A549 (cell line): Measurements from ENCODE around the gene CENPU.

Source experiments
- BHLHE40 ChIP-seq: IDR thresholded peaks from 2 replicates; pipeline ENCODE4 v1.6.1; 2012; ENCODE audit warnings: low read depth, low read length, inconsistent platforms
- HOXA7 ChIP-seq: fragments of 250-450 bp; sonication (Bioruptor Pico); IDR thresholded peaks from 2 replicates; pipeline ENCODE4 v1.5.0; 2020; ENCODE audit warnings: mild to moderate bottlenecking, moderate library complexity
- MAX ChIP-seq: IDR thresholded peaks from 2 replicates; pipeline ENCODE4 v1.6.1; 2012
- NR3C1 ChIP-seq: fragments of >200 bp; sonication (Bioruptor Twin); formaldehyde crosslinking; IDR thresholded peaks from 3 replicates; pipeline ENCODE4 v1.6.1; 2017
- POLR2A ChIP-seq: IDR thresholded peaks from 2 replicates; pipeline ENCODE4 v1.6.1; 2012; ENCODE audit warnings: mild to moderate bottlenecking, low read length
- RCOR1 ChIP-seq: fragments of 150-350 bp; IDR thresholded peaks from 2 replicates; pipeline ENCODE4 v1.6.1; 2014; ENCODE audit warnings: antibody characterized with exemption, low read length, low read depth
- REST ChIP-seq: fragments of 200-600 bp; sonication (generic); IDR thresholded peaks from 2 replicates; pipeline ENCODE4 v1.6.1; 2016; ENCODE audit warnings: antibody characterized with exemption, mild to moderate bottlenecking, moderate library complexity
- RFX5 ChIP-seq: fragments of 450-650 bp; IDR thresholded peaks from 2 replicates; pipeline ENCODE4 v1.7.1; 2014; ENCODE audit warnings: antibody characterized with exemption, mild to moderate bottlenecking, moderate library complexity
- SREBF2 ChIP-seq: fragments of 450-650 bp; IDR thresholded peaks from 2 replicates; pipeline ENCODE4 v1.6.1; 2014; ENCODE audit warnings: mild to moderate bottlenecking, moderate library complexity
- ZC3H11A ChIP-seq: fragments of 450-650 bp; IDR thresholded peaks from 2 replicates; pipeline ENCODE4 v1.6.1; 2014; ENCODE audit warnings: antibody characterized with exemption, mild to moderate bottlenecking
- TF ChIP-seq, protein P1 (sequence below): fragments of 150-350 bp; IDR thresholded peaks from 2 replicates; pipeline ENCODE4 v1.6.1; 2014; ENCODE audit warnings: low read depth, mild to moderate bottlenecking, low read length
- TF ChIP-seq, protein P2 (sequence below): fragments of >200 bp; sonication (Bioruptor Twin); formaldehyde crosslinking; IDR thresholded peaks from 3 replicates; pipeline ENCODE4 v1.5.1; 2016

GRCh38 chr4:184775854-184776555 is 42.1 kb upstream of the CENPU start:
- no peak for TF ChIP-seq POLR2A
- no peak for TF ChIP-seq BHLHE40
- TF ChIP-seq RFX5 = no peak
- no peak for TF ChIP-seq REST
- no peak for TF ChIP-seq NR3C1
- no peak for TF ChIP-seq ZC3H11A
- no peak for TF ChIP-seq HOXA7
- TF ChIP-seq, protein P1, sequence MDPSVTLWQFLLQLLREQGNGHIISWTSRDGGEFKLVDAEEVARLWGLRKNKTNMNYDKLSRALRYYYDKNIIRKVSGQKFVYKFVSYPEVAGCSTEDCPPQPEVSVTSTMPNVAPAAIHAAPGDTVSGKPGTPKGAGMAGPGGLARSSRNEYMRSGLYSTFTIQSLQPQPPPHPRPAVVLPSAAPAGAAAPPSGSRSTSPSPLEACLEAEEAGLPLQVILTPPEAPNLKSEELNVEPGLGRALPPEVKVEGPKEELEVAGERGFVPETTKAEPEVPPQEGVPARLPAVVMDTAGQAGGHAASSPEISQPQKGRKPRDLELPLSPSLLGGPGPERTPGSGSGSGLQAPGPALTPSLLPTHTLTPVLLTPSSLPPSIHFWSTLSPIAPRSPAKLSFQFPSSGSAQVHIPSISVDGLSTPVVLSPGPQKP = no peak
- TF ChIP-seq, protein P2, sequence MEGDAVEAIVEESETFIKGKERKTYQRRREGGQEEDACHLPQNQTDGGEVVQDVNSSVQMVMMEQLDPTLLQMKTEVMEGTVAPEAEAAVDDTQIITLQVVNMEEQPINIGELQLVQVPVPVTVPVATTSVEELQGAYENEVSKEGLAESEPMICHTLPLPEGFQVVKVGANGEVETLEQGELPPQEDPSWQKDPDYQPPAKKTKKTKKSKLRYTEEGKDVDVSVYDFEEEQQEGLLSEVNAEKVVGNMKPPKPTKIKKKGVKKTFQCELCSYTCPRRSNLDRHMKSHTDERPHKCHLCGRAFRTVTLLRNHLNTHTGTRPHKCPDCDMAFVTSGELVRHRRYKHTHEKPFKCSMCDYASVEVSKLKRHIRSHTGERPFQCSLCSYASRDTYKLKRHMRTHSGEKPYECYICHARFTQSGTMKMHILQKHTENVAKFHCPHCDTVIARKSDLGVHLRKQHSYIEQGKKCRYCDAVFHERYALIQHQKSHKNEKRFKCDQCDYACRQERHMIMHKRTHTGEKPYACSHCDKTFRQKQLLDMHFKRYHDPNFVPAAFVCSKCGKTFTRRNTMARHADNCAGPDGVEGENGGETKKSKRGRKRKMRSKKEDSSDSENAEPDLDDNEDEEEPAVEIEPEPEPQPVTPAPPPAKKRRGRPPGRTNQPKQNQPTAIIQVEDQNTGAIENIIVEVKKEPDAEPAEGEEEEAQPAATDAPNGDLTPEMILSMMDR = no peak
- no peak for TF ChIP-seq MAX
- TF ChIP-seq SREBF2 = no peak
- TF ChIP-seq RCOR1 = no peak
